GM12891 (cell line): ENCODE measurements around the gene ERMARD.

Experiments
- DNase-seq: peaks from one replicate; pipeline ENCODE4 v3.0.0; 2011; ENCODE audit warnings: low spot score; ENCODE audit not compliant: insufficient read length
- FAIRE-seq: peaks from 2 replicates; lab custom pipeline; 2011; peaks lifted over from hg19 to GRCh38; lab: Jason Lieb, UNC
- PAX5 ChIP-seq: IDR thresholded peaks from 2 replicates; pipeline ENCODE4 v1.6.1; 2011; ENCODE audit warnings: low read length, moderate library complexity, mild to moderate bottlenecking; ENCODE audit not compliant: insufficient read depth, severe bottlenecking
- POLR2A ChIP-seq: IDR thresholded peaks from 2 replicates; pipeline ENCODE4 v1.6.1; 2011; ENCODE audit warnings: low read depth, low read length, control low read depth
- POLR2AphosphoS5 ChIP-seq: IDR thresholded peaks from 2 replicates; pipeline ENCODE4 v1.6.1; 2011; ENCODE audit warnings: low read depth, low read length, control low read depth
- POU2F2 ChIP-seq: IDR thresholded peaks from 2 replicates; pipeline ENCODE4 v1.6.1; 2011; ENCODE audit warnings: low read depth, mild to moderate bottlenecking, control low read depth, low read length, moderate library complexity
- SPI1 ChIP-seq: IDR thresholded peaks from 2 replicates; pipeline ENCODE4 v1.6.1; 2011; ENCODE audit warnings: low read depth, low read length, control low read depth
- TAF1 ChIP-seq: IDR thresholded peaks from 2 replicates; pipeline ENCODE4 v1.6.1; 2011; ENCODE audit warnings: low read depth, low read length, control low read depth

The ERMARD gene

GRCh38 chr6:169825558-169826225 lies 74.3 kb downstream of the ERMARD start:
- no peak for TF ChIP-seq POU2F2
- no peak for TF ChIP-seq POLR2A
- no peak for DNase-seq
- FAIRE-seq: no peak

DNA sequence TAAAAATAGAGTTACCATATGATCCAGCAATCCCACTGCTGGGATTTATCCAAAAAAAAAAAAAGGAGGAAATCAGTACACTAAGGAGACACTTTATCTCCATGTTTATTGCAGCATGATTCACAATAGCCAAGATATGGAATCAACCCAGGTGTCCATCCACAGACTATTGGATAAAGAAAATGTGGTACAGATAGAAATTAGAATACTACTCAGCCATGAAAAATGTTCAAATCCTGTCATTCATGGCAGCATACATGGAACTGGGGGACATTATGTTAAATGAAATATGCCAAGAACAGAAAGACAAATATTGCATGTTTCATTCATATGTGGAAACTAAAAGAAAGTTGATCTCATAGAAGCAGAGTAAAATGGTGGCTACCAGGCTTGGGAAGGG lies 75.3 kb downstream of the ERMARD start:
- DNase-seq (no peak), FAIRE-seq (no peak)
- TF ChIP-seq SPI1: no peak
- TF ChIP-seq PAX5: no peak
- TF ChIP-seq TAF1: no peak
- no peak for TF ChIP-seq POU2F2
- TF ChIP-seq POLR2AphosphoS5: no peak
- TF ChIP-seq POLR2A: no peak

DNA sequence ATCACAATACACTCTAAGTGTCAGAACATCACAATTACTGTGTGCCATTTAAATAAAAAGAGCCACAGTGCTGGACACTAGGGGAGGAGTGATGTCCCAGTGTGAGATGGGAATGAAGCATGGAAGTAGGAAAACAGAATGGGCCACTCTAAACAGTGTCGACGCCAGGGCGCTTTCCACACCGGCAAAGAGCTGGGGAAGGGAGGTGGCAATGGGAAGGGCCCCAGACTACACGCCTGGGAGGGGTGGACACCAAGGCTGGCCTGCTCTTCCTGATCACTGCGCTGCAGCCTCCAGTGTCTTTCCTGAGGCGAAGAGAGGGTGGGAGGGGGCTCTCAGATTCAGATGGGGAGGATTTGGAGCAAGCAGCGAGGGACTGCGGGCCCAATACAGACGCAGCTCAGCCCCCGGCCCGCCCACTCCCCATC lies 75.9 kb downstream of the ERMARD start:
- DNase-seq: no peak
- no peak for FAIRE-seq
- TF ChIP-seq TAF1 (no peak), POLR2AphosphoS5 (no peak), PAX5 (no peak), POU2F2 (no peak), POLR2A (no peak), SPI1 (no peak)

DNA sequence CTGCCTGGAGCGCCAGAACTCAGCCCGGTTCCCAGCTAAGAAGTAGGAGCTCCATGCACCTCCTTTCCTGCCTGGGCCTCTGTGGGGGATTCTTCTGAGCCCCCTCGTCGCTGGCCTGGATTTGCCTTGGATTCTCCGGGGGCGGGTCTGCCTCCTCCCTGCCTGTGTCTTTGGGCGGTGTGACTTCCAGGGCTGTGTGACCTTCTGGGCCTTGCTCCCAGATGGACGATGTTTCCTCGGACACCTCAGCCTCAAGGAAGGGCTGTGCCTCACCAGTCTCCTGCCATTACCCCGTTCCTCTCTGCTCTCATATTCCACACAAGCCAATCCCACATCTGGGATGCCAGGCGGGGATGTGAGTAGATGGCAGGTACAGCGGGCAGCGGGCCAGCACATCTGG lies 76.8 kb downstream of the ERMARD start:
- FAIRE-seq: no peak
- TF ChIP-seq POLR2AphosphoS5: no peak
- TF ChIP-seq POU2F2: no peak
- no peak for TF ChIP-seq SPI1
- no peak for TF ChIP-seq PAX5
- no peak for TF ChIP-seq TAF1
- no peak for TF ChIP-seq POLR2A
- no peak for DNase-seq

DNA sequence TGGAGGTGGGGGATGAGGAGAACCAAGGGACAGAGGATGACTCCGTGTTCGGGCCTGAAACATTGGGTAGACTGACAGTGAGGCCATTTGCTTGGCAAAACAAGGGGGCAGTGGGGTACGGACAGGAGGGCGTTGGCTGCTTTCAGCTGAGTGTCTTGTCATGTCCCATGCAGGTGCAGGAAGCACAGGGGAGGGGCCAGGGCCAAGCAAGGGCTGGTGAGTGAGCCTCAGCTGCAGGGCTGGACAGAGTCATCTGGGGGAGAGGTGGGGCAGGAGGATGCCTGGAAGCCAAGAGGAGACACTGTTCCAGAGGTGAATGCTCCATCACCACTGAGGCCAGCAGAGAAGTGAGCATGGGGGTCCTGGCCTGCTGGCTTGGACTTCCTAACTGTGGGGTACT lies 78.4 kb downstream of the ERMARD start:
- FAIRE-seq: no peak
- no peak for DNase-seq
- TF ChIP-seq POU2F2 (no peak), POLR2AphosphoS5 (no peak), PAX5 (no peak), TAF1 (no peak), POLR2A (no peak), SPI1 (no peak)

GRCh38 chr6:169830876-169831275 lies 79.5 kb downstream of the ERMARD start:
- no peak for FAIRE-seq
- DNase-seq: no peak
- TF ChIP-seq POU2F2 (no peak), TAF1 (no peak)
